ENCODE data around the gene FGFR4. TPM values are rescaled to one million over a fixed set of nuclear protein-coding genes. Genes with fewer than 3 reads are reported as not detected.

The FGFR4 gene
- total and polyA plus RNA-seq, 2 experiments from 2014 or later, result 43.4 to 150 TPM

DNA sequence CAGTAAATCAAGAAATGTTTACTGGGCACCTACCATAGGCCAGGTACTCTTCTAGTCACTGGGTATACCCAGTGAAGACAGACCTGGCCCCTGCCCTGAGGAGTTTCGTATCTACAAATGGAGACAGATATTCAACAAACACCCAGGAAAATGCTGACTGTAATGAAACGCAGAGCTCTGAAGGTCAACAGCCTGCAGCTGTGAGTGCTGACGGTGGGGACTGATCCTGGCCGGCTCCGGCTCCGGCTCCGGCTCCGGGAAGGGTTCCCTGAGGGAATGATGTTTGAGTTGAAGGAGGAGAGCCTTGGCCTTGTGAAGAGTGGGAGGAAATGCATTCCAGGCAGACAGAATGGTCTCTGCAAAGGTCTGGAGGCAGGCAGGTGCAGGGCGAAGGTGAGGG lies 23.1 kb downstream of the FGFR4 start (continued):
- TF ChIP-seq, protein P1, sequence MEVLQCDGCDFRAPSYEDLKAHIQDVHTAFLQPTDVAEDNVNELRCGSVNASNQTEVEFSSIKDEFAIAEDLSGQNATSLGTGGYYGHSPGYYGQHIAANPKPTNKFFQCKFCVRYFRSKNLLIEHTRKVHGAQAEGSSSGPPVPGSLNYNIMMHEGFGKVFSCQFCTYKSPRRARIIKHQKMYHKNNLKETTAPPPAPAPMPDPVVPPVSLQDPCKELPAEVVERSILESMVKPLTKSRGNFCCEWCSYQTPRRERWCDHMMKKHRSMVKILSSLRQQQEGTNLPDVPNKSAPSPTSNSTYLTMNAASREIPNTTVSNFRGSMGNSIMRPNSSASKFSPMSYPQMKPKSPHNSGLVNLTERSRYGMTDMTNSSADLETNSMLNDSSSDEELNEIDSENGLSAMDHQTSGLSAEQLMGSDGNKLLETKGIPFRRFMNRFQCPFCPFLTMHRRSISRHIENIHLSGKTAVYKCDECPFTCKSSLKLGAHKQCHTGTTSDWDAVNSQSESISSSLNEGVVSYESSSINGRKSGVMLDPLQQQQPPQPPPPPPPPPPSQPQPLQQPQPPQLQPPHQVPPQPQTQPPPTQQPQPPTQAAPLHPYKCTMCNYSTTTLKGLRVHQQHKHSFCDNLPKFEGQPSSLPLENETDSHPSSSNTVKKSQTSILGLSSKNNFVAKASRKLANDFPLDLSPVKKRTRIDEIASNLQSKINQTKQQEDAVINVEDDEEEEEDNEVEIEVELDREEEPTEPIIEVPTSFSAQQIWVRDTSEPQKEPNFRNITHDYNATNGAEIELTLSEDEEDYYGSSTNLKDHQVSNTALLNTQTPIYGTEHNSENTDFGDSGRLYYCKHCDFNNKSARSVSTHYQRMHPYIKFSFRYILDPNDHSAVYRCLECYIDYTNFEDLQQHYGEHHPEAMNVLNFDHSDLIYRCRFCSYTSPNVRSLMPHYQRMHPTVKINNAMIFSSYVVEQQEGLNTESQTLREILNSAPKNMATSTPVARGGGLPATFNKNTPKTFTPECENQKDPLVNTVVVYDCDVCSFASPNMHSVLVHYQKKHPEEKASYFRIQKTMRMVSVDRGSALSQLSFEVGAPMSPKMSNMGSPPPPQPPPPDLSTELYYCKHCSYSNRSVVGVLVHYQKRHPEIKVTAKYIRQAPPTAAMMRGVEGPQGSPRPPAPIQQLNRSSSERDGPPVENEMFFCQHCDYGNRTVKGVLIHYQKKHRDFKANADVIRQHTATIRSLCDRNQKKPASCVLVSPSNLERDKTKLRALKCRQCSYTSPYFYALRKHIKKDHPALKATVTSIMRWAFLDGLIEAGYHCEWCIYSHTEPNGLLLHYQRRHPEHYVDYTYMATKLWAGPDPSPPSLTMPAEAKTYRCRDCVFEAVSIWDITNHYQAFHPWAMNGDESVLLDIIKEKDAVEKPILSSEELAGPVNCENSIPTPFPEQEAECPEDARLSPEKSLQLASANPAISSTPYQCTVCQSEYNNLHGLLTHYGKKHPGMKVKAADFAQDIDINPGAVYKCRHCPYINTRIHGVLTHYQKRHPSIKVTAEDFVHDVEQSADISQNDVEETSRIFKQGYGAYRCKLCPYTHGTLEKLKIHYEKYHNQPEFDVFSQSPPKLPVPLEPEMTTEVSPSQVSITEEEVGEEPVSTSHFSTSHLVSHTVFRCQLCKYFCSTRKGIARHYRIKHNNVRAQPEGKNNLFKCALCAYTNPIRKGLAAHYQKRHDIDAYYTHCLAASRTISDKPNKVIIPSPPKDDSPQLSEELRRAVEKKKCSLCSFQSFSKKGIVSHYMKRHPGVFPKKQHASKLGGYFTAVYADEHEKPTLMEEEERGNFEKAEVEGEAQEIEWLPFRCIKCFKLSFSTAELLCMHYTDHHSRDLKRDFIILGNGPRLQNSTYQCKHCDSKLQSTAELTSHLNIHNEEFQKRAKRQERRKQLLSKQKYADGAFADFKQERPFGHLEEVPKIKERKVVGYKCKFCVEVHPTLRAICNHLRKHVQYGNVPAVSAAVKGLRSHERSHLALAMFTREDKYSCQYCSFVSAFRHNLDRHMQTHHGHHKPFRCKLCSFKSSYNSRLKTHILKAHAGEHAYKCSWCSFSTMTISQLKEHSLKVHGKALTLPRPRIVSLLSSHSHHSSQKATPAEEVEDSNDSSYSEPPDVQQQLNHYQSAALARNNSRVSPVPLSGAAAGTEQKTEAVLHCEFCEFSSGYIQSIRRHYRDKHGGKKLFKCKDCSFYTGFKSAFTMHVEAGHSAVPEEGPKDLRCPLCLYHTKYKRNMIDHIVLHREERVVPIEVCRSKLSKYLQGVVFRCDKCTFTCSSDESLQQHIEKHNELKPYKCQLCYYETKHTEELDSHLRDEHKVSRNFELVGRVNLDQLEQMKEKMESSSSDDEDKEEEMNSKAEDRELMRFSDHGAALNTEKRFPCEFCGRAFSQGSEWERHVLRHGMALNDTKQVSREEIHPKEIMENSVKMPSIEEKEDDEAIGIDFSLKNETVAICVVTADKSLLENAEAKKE (CRISPR knock-in tag; IDR thresholded peaks at IDR 0.05), result no peak
- TF ChIP-seq, protein P2, sequence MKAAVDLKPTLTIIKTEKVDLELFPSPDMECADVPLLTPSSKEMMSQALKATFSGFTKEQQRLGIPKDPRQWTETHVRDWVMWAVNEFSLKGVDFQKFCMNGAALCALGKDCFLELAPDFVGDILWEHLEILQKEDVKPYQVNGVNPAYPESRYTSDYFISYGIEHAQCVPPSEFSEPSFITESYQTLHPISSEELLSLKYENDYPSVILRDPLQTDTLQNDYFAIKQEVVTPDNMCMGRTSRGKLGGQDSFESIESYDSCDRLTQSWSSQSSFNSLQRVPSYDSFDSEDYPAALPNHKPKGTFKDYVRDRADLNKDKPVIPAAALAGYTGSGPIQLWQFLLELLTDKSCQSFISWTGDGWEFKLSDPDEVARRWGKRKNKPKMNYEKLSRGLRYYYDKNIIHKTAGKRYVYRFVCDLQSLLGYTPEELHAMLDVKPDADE (IDR thresholded peaks at IDR 0.05), result no peak
- TF ChIP-seq STAT1 (IDR thresholded peaks at IDR 0.05; ENCODE audit: unreplicated experiment), result no peak
- TF ChIP-seq, protein P3, sequence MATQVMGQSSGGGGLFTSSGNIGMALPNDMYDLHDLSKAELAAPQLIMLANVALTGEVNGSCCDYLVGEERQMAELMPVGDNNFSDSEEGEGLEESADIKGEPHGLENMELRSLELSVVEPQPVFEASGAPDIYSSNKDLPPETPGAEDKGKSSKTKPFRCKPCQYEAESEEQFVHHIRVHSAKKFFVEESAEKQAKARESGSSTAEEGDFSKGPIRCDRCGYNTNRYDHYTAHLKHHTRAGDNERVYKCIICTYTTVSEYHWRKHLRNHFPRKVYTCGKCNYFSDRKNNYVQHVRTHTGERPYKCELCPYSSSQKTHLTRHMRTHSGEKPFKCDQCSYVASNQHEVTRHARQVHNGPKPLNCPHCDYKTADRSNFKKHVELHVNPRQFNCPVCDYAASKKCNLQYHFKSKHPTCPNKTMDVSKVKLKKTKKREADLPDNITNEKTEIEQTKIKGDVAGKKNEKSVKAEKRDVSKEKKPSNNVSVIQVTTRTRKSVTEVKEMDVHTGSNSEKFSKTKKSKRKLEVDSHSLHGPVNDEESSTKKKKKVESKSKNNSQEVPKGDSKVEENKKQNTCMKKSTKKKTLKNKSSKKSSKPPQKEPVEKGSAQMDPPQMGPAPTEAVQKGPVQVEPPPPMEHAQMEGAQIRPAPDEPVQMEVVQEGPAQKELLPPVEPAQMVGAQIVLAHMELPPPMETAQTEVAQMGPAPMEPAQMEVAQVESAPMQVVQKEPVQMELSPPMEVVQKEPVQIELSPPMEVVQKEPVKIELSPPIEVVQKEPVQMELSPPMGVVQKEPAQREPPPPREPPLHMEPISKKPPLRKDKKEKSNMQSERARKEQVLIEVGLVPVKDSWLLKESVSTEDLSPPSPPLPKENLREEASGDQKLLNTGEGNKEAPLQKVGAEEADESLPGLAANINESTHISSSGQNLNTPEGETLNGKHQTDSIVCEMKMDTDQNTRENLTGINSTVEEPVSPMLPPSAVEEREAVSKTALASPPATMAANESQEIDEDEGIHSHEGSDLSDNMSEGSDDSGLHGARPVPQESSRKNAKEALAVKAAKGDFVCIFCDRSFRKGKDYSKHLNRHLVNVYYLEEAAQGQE (IDR thresholded peaks at IDR 0.05; ENCODE audit: unreplicated experiment), result no peak
- TF ChIP-seq NANOG (IDR thresholded peaks at IDR 0.05; ENCODE audit: borderline replicate concordance), result no peak
- TF ChIP-seq POLR2AphosphoS5 (IDR thresholded peaks at IDR 0.05; ENCODE audit: low read depth), result no peak

Measured in GM23338 (cell line).